HepG2 (cell line): Measurements from ENCODE around the gene FNBP1L. TPM values are rescaled to one million over a fixed set of nuclear protein-coding genes. Genes with fewer than 3 reads are reported as not detected.

ENCODE experiments used
- CCAR2 ChIP-seq: fragments of 200-400 bp; formaldehyde crosslinking; optimal IDR thresholded peaks from 2 replicates; pipeline ENCODE3; 2018; ENCODE audit warnings: low read depth, mild to moderate bottlenecking, low read length, moderate library complexity
- E2F1 ChIP-seq: sonication (generic); formaldehyde crosslinking; IDR thresholded peaks from 2 replicates; pipeline ENCODE4 v1.5.0; 2020; ENCODE audit warnings: missing genetic modification reagents
- HMG20A ChIP-seq: IDR thresholded peaks from 2 replicates; pipeline ENCODE4 v1.6.1; 2016; ENCODE audit warnings: borderline replicate concordance
- MEF2D ChIP-seq: sonication (generic); formaldehyde crosslinking; IDR thresholded peaks from 2 replicates; pipeline ENCODE4 v1.5.1; 2020; ENCODE audit warnings: mild to moderate bottlenecking, missing genetic modification reagents
- MLX ChIP-seq: IDR thresholded peaks from 2 replicates; pipeline ENCODE4 v1.6.1; 2016
- NFYC ChIP-seq: IDR thresholded peaks from 2 replicates; pipeline ENCODE4 v1.6.1; 2016; ENCODE audit warnings: missing genetic modification reagents, missing compliant biosample characterization
- RAD51 ChIP-seq: fragments of 450-650 bp; IDR thresholded peaks from 2 replicates; pipeline ENCODE4 v1.6.1; 2016; ENCODE audit warnings: borderline replicate concordance
- RARG ChIP-seq: sonication (generic); formaldehyde crosslinking; IDR thresholded peaks from 2 replicates; pipeline ENCODE4 v1.4.0; 2020; ENCODE audit warnings: low read depth, mild to moderate bottlenecking, missing genetic modification reagents
- RORA ChIP-seq: sonication (generic); formaldehyde crosslinking; IDR thresholded peaks from 2 replicates; pipeline ENCODE4 v1.5.0; 2020; ENCODE audit warnings: mild to moderate bottlenecking, missing genetic modification reagents, moderate library complexity
- SP4 ChIP-seq: sonication (generic); formaldehyde crosslinking; IDR thresholded peaks from 2 replicates; pipeline ENCODE4 v1.8.1; 2023; ENCODE audit warnings: mild to moderate bottlenecking, missing genetic modification reagents
- STAG1 ChIP-seq: sonication (generic); formaldehyde crosslinking; IDR thresholded peaks from 2 replicates; pipeline ENCODE4 v1.4.0; 2020; ENCODE audit warnings: missing genetic modification reagents
- TFE3 ChIP-seq: IDR thresholded peaks from 2 replicates; pipeline ENCODE4 v1.6.1; 2016
- TMF1 ChIP-seq: sonication (generic); formaldehyde crosslinking; IDR thresholded peaks from 2 replicates; pipeline ENCODE4 v1.8.1; 2022; ENCODE audit warnings: low read depth, missing genetic modification reagents
- ZBTB4 ChIP-seq: sonication (generic); formaldehyde crosslinking; IDR thresholded peaks from 2 replicates; pipeline ENCODE4 v1.4.0; 2020; ENCODE audit warnings: missing genetic modification reagents, mild to moderate bottlenecking, borderline replicate concordance
- ZNF224 ChIP-seq: sonication (generic); formaldehyde crosslinking; IDR thresholded peaks from 2 replicates; pipeline ENCODE4 v1.5.0; 2020; ENCODE audit warnings: mild to moderate bottlenecking, missing genetic modification reagents
- ZNF362 ChIP-seq: sonication (generic); formaldehyde crosslinking; IDR thresholded peaks from 2 replicates; pipeline ENCODE4 v1.4.0; 2020; ENCODE audit warnings: missing genetic modification reagents, mild to moderate bottlenecking, borderline replicate concordance
- ZNF44 ChIP-seq: sonication (generic); formaldehyde crosslinking; IDR thresholded peaks from 2 replicates; pipeline ENCODE4 v1.5.1; 2020; ENCODE audit warnings: mild to moderate bottlenecking, missing genetic modification reagents
- ZNF496 ChIP-seq: sonication (generic); formaldehyde crosslinking; IDR thresholded peaks from 2 replicates; pipeline ENCODE4 v1.8.1; 2023; ENCODE audit warnings: mild to moderate bottlenecking, moderate library complexity, missing genetic modification reagents; ENCODE audit not compliant: insufficient replicate concordance
- ZNF503 ChIP-seq: sonication (generic); formaldehyde crosslinking; IDR thresholded peaks from 2 replicates; pipeline ENCODE4 v1.4.0; 2020; ENCODE audit warnings: missing genetic modification reagents
- ZSCAN30 ChIP-seq: sonication (generic); formaldehyde crosslinking; IDR thresholded peaks from 2 replicates; pipeline ENCODE4 v1.5.0; 2020; ENCODE audit warnings: mild to moderate bottlenecking, missing genetic modification reagents
- polyA plus RNA-seq, 8 experiments: library from polyadenylated mRNA; depleted of rRNA in 3 of 8; stranded (reverse) in 7 of 8; unstranded in 1 of 8; fragments of >200 nt; fragmentation: Illumina TruSeq in 4 of 8; extraction: Trizol in 4 of 8; gene quantifications; 2 replicates each; pipeline versions ENCODE4 v1.2.1 to v1.2.3, GENCODE V29; 2011 to 2016; ENCODE audit warnings: low read depth in 4 of 8, missing spikeins in 1 of 8, mixed read lengths in 1 of 8; ENCODE audit not compliant: insufficient read depth in 1 of 8
- total RNA-seq, 5 experiments: library from RNA; depleted of rRNA; stranded (reverse); fragments of >200 nt; fragmentation: Illumina TruSeq; extraction: Trizol; gene quantifications; 2 replicates each; pipeline ENCODE4 v1.2.3, GENCODE V29; 2016; ENCODE audit warnings: low read depth in 1 of 5

Gene FNBP1L
- total and polyA plus RNA-seq, 2 of the 13 experiments (the other 11 are each of a cell fraction or from before 2014, with no cell fraction given) = 24.1 to 27.1 TPM

GRCh38 chr1:93433407-93433961 lies 14.4 kb upstream of the FNBP1L start (continued):
- no peak for TF ChIP-seq ZNF224
- TF ChIP-seq MEF2D (CRISPR knock-in tag) = no peak
- TF ChIP-seq RORA (CRISPR knock-in tag) = no peak
- TF ChIP-seq TFE3 (CRISPR knock-in tag) = no peak
- peak; percentile 67 for TF ChIP-seq STAG1 (CRISPR knock-in tag)
- TF ChIP-seq SP4 = no peak
- TF ChIP-seq ZNF496 (CRISPR knock-in tag) = no peak
- TF ChIP-seq NFYC = no peak
- TF ChIP-seq ZSCAN30 = no peak
- TF ChIP-seq ZNF503 = no peak
- TF ChIP-seq TMF1 (CRISPR knock-in tag) = no peak
- no peak for TF ChIP-seq ZNF44
- TF ChIP-seq RAD51 = no peak
- TF ChIP-seq ZNF362 (CRISPR knock-in tag) = no peak
- TF ChIP-seq RARG (CRISPR knock-in tag) = no peak
- TF ChIP-seq MLX (CRISPR knock-in tag) = no peak
- no peak for TF ChIP-seq E2F1 (CRISPR knock-in tag)
- no peak for TF ChIP-seq HMG20A (CRISPR knock-in tag)
- TF ChIP-seq CCAR2 = no peak
- TF ChIP-seq ZBTB4 = no peak
